Mammary epithelial cell (primary cell): ENCODE data around the gene CHD5.

ENCODE experiments used
- EZH2 ChIP-seq: IDR thresholded peaks from 2 replicates; pipeline ENCODE4 v1.6.1; 2012; ENCODE audit warnings: low read length, inconsistent platforms, borderline replicate concordance
- TF ChIP-seq, protein P1 (sequence below), 2 donors: IDR thresholded peaks in 1 of 2; conservative IDR thresholded peaks in 1 of 2; 2 replicates each; pipeline ENCODE4 v1.5.1; 2011 to 2012; ENCODE audit warnings: inconsistent platforms in 2 of 2, low read length in 2 of 2, mild to moderate bottlenecking in 2 of 2, control low read depth in 1 of 2, low read depth in 1 of 2; ENCODE audit not compliant: insufficient read depth in 1 of 2; ENCODE audit errors: extremely low read depth in 1 of 2

GRCh38 chr1:6136516-6137220 lies 43.5 kb downstream of the CHD5 start:
- TF ChIP-seq, protein P1, sequence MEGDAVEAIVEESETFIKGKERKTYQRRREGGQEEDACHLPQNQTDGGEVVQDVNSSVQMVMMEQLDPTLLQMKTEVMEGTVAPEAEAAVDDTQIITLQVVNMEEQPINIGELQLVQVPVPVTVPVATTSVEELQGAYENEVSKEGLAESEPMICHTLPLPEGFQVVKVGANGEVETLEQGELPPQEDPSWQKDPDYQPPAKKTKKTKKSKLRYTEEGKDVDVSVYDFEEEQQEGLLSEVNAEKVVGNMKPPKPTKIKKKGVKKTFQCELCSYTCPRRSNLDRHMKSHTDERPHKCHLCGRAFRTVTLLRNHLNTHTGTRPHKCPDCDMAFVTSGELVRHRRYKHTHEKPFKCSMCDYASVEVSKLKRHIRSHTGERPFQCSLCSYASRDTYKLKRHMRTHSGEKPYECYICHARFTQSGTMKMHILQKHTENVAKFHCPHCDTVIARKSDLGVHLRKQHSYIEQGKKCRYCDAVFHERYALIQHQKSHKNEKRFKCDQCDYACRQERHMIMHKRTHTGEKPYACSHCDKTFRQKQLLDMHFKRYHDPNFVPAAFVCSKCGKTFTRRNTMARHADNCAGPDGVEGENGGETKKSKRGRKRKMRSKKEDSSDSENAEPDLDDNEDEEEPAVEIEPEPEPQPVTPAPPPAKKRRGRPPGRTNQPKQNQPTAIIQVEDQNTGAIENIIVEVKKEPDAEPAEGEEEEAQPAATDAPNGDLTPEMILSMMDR (conservative IDR thresholded peaks at IDR 0.05 in 1 of 2, IDR thresholded peaks at IDR 0.05 in 1 of 2; ENCODE audit: extremely low read depth in 1 of 2, insufficient read depth in 1 of 2, low read depth in 1 of 2, low read length in 2 of 2), result no peak
- no peak for TF ChIP-seq EZH2
